Measurements from ENCODE around the gene ELP1.

The ELP1 gene

DNA sequence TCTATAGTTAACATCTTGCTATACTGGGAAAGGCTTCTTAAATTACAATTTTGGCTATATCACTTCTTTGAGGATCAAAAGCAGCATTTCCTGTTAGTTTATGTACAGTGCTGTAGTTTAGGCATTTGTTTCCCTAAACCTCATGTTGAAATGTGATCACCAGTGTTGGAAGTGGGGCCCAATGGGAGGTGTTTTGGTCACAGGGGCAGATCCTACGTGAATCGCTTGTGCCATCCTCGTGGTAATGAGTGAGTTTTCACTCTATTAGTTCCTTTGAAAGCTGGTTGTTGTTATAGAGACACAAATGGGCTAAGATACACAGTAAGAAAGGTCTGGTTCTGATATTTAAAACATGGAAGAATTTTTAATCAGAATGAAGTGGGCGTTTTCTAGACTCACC lies 66.1 kb downstream of the ELP1 start:
- Histone ChIP-seq H3K4me1 (ENCODE audit: control insufficient read depth, insufficient read depth, low read length) (no peaks in the 10 kb centered on the region), H3K4me3 (ENCODE audit: low read length) (no peak overlapping the region), H3K36me3 (ENCODE audit: control insufficient read depth, insufficient read depth, low read length) (no peaks in the 10 kb centered on the region), H3K27me3 (ENCODE audit: control insufficient read depth, insufficient read depth, low read length) (no peaks in the 10 kb centered on the region), H3K9me3 (ENCODE audit: control insufficient read depth, low read length) (no peaks in the 10 kb centered on the region), H3K9ac (ENCODE audit: low read length) (no peak overlapping the region)

GRCh38 chr9:108867116-108867515 lies 66.8 kb downstream of the ELP1 start:
- Histone ChIP-seq H3K36me3 (ENCODE audit: control insufficient read depth, insufficient read depth, low read length) (no peaks in the 10 kb centered on the region), H3K27me3 (ENCODE audit: control insufficient read depth, insufficient read depth, low read length) (no peaks in the 10 kb centered on the region), H3K4me3 (ENCODE audit: low read length) (no peak overlapping the region), H3K4me1 (ENCODE audit: control insufficient read depth, insufficient read depth, low read length) (no peaks in the 10 kb centered on the region), H3K9ac (ENCODE audit: low read length) (no peak overlapping the region), H3K9me3 (ENCODE audit: control insufficient read depth, low read length) (no peaks in the 10 kb centered on the region)

GRCh38 chr9:108866001-108866420 lies 67.9 kb downstream of the ELP1 start:
- Histone ChIP-seq H3K9ac (ENCODE audit: low read length) (no peak overlapping the region), H3K9me3 (ENCODE audit: control insufficient read depth, low read length) (no peaks in the 10 kb centered on the region), H3K27me3 (ENCODE audit: control insufficient read depth, insufficient read depth, low read length) (no peaks in the 10 kb centered on the region), H3K36me3 (ENCODE audit: control insufficient read depth, insufficient read depth, low read length) (no peaks in the 10 kb centered on the region), H3K4me3 (ENCODE audit: low read length) (no peak overlapping the region), H3K4me1 (ENCODE audit: control insufficient read depth, insufficient read depth, low read length) (no peaks in the 10 kb centered on the region)

DNA sequence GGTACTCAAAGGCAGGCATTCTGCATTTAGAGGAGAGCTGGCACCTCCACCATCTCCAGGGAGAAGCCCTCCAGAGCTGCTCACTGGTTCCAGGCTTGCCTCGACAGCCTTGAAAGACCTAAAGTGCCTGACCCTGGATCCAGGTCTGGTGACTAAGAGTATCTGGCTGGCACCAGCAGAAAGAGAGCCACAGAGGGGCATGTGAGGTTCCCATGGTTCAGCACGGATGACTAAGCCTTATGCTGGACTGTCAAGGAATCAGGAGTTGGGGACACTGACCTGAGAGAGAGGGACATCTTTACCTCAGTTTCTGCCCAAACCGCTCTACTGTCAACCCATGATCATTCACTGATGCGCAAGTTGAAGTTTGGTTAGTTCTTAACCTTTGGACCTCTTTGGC lies 68.9 kb downstream of the ELP1 start:
- H3K36me3 ChIP-seq (ENCODE audit: control insufficient read depth, insufficient read depth, low read length) = no peaks in the 10 kb centered on the region
- no peaks in the 10 kb centered on the region for H3K27me3 ChIP-seq (ENCODE audit: control insufficient read depth, insufficient read depth, low read length)
- H3K4me1 ChIP-seq (ENCODE audit: control insufficient read depth, insufficient read depth, low read length) = no peaks in the 10 kb centered on the region
- H3K9ac ChIP-seq (ENCODE audit: low read length) = no peak overlapping the region
- H3K4me3 ChIP-seq (ENCODE audit: low read length) = no peak overlapping the region
- no peaks in the 10 kb centered on the region for H3K9me3 ChIP-seq (ENCODE audit: control insufficient read depth, low read length)

- no peaks in the 10 kb centered on the region for H3K4me1 ChIP-seq (ENCODE audit: control insufficient read depth, insufficient read depth, low read length)
Measured at GRCh38 chr9:108864446-108864845, 69.5 kb downstream of the ELP1 start.

DNA sequence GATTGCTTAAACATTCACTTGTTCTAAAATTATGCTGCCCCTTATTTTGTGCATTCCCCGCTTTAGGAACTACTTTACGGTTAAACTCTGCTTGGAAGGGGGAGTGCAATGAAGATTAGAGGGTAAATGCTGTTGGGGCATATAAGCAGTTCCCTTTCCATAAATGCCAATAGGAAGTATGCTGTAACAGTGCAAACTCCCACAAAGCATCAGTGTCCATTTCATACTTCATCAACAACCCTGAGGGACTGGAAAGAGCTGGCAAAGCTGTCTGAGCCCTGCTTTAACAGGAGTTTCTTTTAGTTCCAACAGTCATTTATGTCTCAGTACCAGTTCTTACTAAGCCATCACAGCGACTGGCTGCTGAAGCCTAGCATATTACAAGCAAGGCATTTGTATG lies 70.0 kb downstream of the ELP1 start:
- Histone ChIP-seq H3K27me3 (ENCODE audit: control insufficient read depth, insufficient read depth, low read length) (no peaks in the 10 kb centered on the region), H3K9ac (ENCODE audit: low read length) (no peak overlapping the region), H3K36me3 (ENCODE audit: control insufficient read depth, insufficient read depth, low read length) (no peaks in the 10 kb centered on the region), H3K4me3 (ENCODE audit: low read length) (no peak overlapping the region), H3K4me1 (ENCODE audit: control insufficient read depth, insufficient read depth, low read length) (no peaks in the 10 kb centered on the region), H3K9me3 (ENCODE audit: control insufficient read depth, low read length) (no peaks in the 10 kb centered on the region)

More at GRCh38 chr9:108864446-108864845, 69.5 kb downstream of the ELP1 start:
- Histone ChIP-seq H3K36me3 (ENCODE audit: control insufficient read depth, insufficient read depth, low read length) (no peaks in the 10 kb centered on the region), H3K27me3 (ENCODE audit: control insufficient read depth, insufficient read depth, low read length) (no peaks in the 10 kb centered on the region), H3K4me3 (ENCODE audit: low read length) (no peak overlapping the region), H3K9ac (ENCODE audit: low read length) (no peak overlapping the region), H3K9me3 (ENCODE audit: control insufficient read depth, low read length) (no peaks in the 10 kb centered on the region)

DNA sequence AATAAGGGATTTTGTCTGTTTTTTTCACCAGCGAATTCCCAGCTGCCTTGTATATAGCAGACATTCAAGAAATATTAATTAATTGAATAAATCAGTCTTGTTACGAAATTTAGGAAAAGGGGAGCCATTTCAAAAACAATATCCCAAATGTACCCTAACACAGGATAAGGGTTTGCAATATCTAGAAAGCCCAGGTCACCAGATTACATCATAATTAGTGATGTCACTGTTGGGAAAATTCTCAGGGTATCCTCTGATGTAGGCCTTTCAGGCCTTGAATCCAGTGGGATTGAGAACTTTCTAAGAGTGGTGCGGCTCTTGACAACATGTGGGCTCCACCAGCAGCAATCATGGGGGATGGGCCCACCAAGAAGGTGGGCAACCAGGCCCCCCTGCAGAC lies 71.9 kb downstream of the ELP1 start, which contains the start of gene ACTL7A:
ACTL7A (plus strand) TSS at position 270 of the 400 bp plus-strand sequence; CDS start at position 327, 57 bp downstream.
- no peaks in the 10 kb centered on the region for H3K4me1 ChIP-seq (ENCODE audit: control insufficient read depth, insufficient read depth, low read length)
- H3K27me3 ChIP-seq (ENCODE audit: control insufficient read depth, insufficient read depth, low read length) = no peaks in the 10 kb centered on the region
- no peak within 1 kb of the TSS for H3K4me3 ChIP-seq (ENCODE audit: low read length)
- no peak within 1 kb of the TSS for H3K9ac ChIP-seq (ENCODE audit: low read length)
- H3K36me3 ChIP-seq (ENCODE audit: control insufficient read depth, insufficient read depth, low read length) = no peaks in the 10 kb centered on the region
- H3K9me3 ChIP-seq (ENCODE audit: control insufficient read depth, low read length) = no peaks in the 10 kb centered on the region

GRCh38 chr9:108861464-108861863 lies 72.5 kb downstream of the ELP1 start:
- no peak overlapping the region for H3K9ac ChIP-seq (ENCODE audit: low read length)
- H3K4me3 ChIP-seq (ENCODE audit: low read length) = no peak overlapping the region
- H3K4me1 ChIP-seq (ENCODE audit: control insufficient read depth, insufficient read depth, low read length) = no peaks in the 10 kb centered on the region
- H3K9me3 ChIP-seq (ENCODE audit: control insufficient read depth, low read length) = no peaks in the 10 kb centered on the region
- H3K27me3 ChIP-seq (ENCODE audit: control insufficient read depth, insufficient read depth, low read length) = no peaks in the 10 kb centered on the region
- no peaks in the 10 kb centered on the region for H3K36me3 ChIP-seq (ENCODE audit: control insufficient read depth, insufficient read depth, low read length)

DNA sequence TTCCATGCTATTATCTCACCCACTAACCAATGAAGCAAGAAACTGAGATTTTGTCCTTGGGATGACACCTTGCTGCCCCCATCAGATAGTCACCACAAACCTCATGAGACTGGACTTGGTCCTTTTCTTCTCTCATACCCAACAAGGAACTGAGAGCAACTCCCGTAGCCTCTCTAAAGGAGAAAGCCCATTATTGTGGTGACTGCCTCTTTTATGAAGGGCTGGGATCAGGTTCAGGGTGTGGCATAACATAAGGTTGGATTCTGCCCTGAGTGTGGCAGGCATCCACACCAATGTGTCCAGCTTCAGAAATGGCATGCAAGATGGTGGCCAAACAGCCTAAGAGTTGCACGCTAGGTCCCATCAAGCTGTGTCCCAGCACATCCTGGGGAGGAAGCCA lies 73.2 kb downstream of the ELP1 start:
- no peaks in the 10 kb centered on the region for H3K4me1 ChIP-seq (ENCODE audit: control insufficient read depth, insufficient read depth, low read length)
- no peaks in the 10 kb centered on the region for H3K9me3 ChIP-seq (ENCODE audit: control insufficient read depth, low read length)
- no peaks in the 10 kb centered on the region for H3K27me3 ChIP-seq (ENCODE audit: control insufficient read depth, insufficient read depth, low read length)
- no peaks in the 10 kb centered on the region for H3K36me3 ChIP-seq (ENCODE audit: control insufficient read depth, insufficient read depth, low read length)
- no peak overlapping the region for H3K9ac ChIP-seq (ENCODE audit: low read length)
- no peak overlapping the region for H3K4me3 ChIP-seq (ENCODE audit: low read length)

DNA sequence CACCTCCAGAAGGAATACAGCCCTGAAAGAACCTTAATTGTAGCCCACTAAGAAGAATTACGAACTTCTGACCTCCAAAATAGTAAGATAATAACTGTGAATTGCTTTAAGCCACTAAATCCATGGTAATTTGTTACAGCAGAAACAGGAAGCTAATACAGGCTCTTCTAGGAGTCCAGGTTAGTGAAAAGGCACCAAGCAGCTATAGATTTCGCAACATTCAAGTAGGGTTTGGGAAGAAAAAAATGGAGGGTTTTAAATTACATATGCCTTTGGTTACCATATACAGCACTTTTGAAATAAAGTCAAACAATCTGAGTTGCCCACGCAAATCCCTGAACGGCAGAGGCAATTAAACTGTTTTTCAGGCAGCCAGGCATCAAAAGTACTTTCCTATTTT lies 73.6 kb downstream of the ELP1 start:
- no peaks in the 10 kb centered on the region for H3K4me1 ChIP-seq (ENCODE audit: control insufficient read depth, insufficient read depth, low read length)
- no peak overlapping the region for H3K9ac ChIP-seq (ENCODE audit: low read length)
- H3K4me3 ChIP-seq (ENCODE audit: low read length) = no peak overlapping the region
- H3K27me3 ChIP-seq (ENCODE audit: control insufficient read depth, insufficient read depth, low read length) = no peaks in the 10 kb centered on the region
- no peaks in the 10 kb centered on the region for H3K36me3 ChIP-seq (ENCODE audit: control insufficient read depth, insufficient read depth, low read length)
- H3K9me3 ChIP-seq (ENCODE audit: control insufficient read depth, low read length) = no peaks in the 10 kb centered on the region

- no peaks in the 10 kb centered on the region for H3K4me1 ChIP-seq (ENCODE audit: control insufficient read depth, insufficient read depth, low read length)
- no peaks in the 10 kb centered on the region for H3K27me3 ChIP-seq (ENCODE audit: control insufficient read depth, insufficient read depth, low read length)
- no peaks in the 10 kb centered on the region for H3K36me3 ChIP-seq (ENCODE audit: control insufficient read depth, insufficient read depth, low read length)
- no peak overlapping the region for H3K4me3 ChIP-seq (ENCODE audit: low read length)
- no peak overlapping the region for H3K9ac ChIP-seq (ENCODE audit: low read length)
- no peaks in the 10 kb centered on the region for H3K9me3 ChIP-seq (ENCODE audit: control insufficient read depth, low read length)
Measured at GRCh38 chr9:108859459-108860114, 74.3 kb downstream of the ELP1 start.

DNA sequence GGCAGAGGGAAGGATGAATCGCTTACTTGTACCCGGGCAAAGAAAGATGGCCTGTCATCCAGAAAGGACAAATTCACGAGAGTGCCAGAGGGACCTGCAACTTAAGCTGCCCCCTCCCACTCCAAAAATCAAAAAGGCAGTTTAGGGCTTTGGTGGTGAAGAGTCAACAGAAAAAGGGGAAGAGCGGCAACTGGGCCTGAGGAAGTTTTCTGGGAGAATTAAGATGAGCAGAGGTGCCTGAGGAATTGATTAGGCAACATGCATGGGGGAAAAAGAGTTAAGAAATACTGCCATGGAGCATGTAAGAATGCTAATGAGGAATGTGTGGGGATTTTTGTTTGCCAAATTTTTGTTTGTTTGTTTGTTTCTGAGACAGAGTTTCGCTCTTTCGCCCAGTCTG lies 76.4 kb downstream of the ELP1 start:
- H3K36me3 ChIP-seq (ENCODE audit: control insufficient read depth, insufficient read depth, low read length) = no peaks in the 10 kb centered on the region
- H3K9ac ChIP-seq (ENCODE audit: low read length) = no peak overlapping the region
- no peak overlapping the region for H3K4me3 ChIP-seq (ENCODE audit: low read length)
- no peaks in the 10 kb centered on the region for H3K4me1 ChIP-seq (ENCODE audit: control insufficient read depth, insufficient read depth, low read length)
- no peaks in the 10 kb centered on the region for H3K9me3 ChIP-seq (ENCODE audit: control insufficient read depth, low read length)
- H3K27me3 ChIP-seq (ENCODE audit: control insufficient read depth, insufficient read depth, low read length) = no peaks in the 10 kb centered on the region

GRCh38 chr9:108855888-108856287 lies 78.0 kb downstream of the ELP1 start, which contains the start of gene ACTL7B:
Gene ACTL7B (minus strand): TSS chr9:108855986. CDS start chr9:108855930, 56 bp downstream.
- Histone ChIP-seq H3K4me3 (ENCODE audit: low read length) (no peak within 1 kb of the TSS), H3K36me3 (ENCODE audit: control insufficient read depth, insufficient read depth, low read length) (no peaks in the 10 kb centered on the region), H3K9me3 (ENCODE audit: control insufficient read depth, low read length) (no peaks in the 10 kb centered on the region), H3K27me3 (ENCODE audit: control insufficient read depth, insufficient read depth, low read length) (no peaks in the 10 kb centered on the region), H3K4me1 (ENCODE audit: control insufficient read depth, insufficient read depth, low read length) (no peaks in the 10 kb centered on the region), H3K9ac (ENCODE audit: low read length) (no peak within 1 kb of the TSS)
